WTC11 (cell line): ENCODE results near the gene C6orf47. TPM values are rescaled to one million over a fixed set of nuclear protein-coding genes. Genes with fewer than 3 reads are reported as not detected.

Experiments used
- ATAC-seq: fragments of 200-7000 bp; cut with Tn5 transposase; 2 replicates; pipeline ENCODE4 v1.10.0; 2021; ENCODE audit warnings: mild to moderate bottlenecking, moderate library complexity
- CTCF ChIA-PET: fragments of 300-600 bp; sonication (Branson Sonifier 250); formaldehyde crosslinking; loops from one replicate; lab custom pipeline; 2021; ENCODE audit warnings: antibody characterized with exemption; lab: Charles Lee
- POLR2A ChIA-PET: fragments of 350-600 bp; sonication (Branson Sonifier 250); formaldehyde crosslinking; loops from one replicate; lab custom pipeline; 2021; ENCODE audit warnings: antibody characterized with exemption; lab: Charles Lee
- DNase-seq: peaks from one replicate; pipeline ENCODE4 v3.0.0; 2021; ENCODE audit warnings: low spot score
- H3K27ac Mint-ChIP-seq: 2 replicates; pipeline ENCODE4 v1.8.0; 2021; ENCODE audit warnings: mixed read lengths
- H3K27me3 Mint-ChIP-seq: 2 replicates; pipeline ENCODE4 v1.8.0; 2021; ENCODE audit warnings: low read depth, mild to moderate bottlenecking, moderate library complexity, mixed read lengths
- H3K36me3 Mint-ChIP-seq: 2 replicates; pipeline ENCODE4 v1.8.0; 2021; ENCODE audit warnings: mixed read lengths
- H3K4me1 Mint-ChIP-seq: 2 replicates; pipeline ENCODE4 v1.8.0; 2022; ENCODE audit warnings: mixed read lengths
- H3K4me3 Mint-ChIP-seq: 2 replicates; pipeline ENCODE4 v1.8.0; 2021; ENCODE audit warnings: mild to moderate bottlenecking, moderate library complexity, mixed read lengths
- H3K9me3 Mint-ChIP-seq: 2 replicates; pipeline ENCODE4 v1.8.0; 2021; ENCODE audit warnings: mixed read lengths
- CBFB ChIP-seq: sonication (generic); formaldehyde crosslinking; IDR thresholded peaks from 2 replicates; pipeline ENCODE4 v1.8.1; 2022; ENCODE audit warnings: mild to moderate bottlenecking, low read depth, missing genetic modification reagents
- E2F5 ChIP-seq: sonication (generic); formaldehyde crosslinking; IDR thresholded peaks from 2 replicates; pipeline ENCODE4 v1.8.1; 2022; ENCODE audit warnings: mild to moderate bottlenecking, moderate library complexity, missing genetic modification reagents
- ESRRA ChIP-seq: sonication (generic); formaldehyde crosslinking; IDR thresholded peaks from 2 replicates; pipeline ENCODE4 v1.8.1; 2022; ENCODE audit warnings: mild to moderate bottlenecking, missing genetic modification reagents, borderline replicate concordance
- IRF2 ChIP-seq: sonication (generic); formaldehyde crosslinking; IDR thresholded peaks from 2 replicates; pipeline ENCODE4 v1.8.0; 2022; ENCODE audit warnings: low read depth, missing genetic modification reagents, borderline replicate concordance
- NR2C2 ChIP-seq: sonication (generic); formaldehyde crosslinking; IDR thresholded peaks from 2 replicates; pipeline ENCODE4 v1.8.0; 2022; ENCODE audit warnings: mild to moderate bottlenecking, missing genetic modification reagents
- NR3C1 ChIP-seq: sonication (generic); formaldehyde crosslinking; conservative IDR thresholded peaks from 2 replicates; pipeline ENCODE4 v1.8.1; 2023; ENCODE audit warnings: low read depth, mild to moderate bottlenecking, missing genetic modification reagents
- PRRX2 ChIP-seq: fragments of 250-450 bp; sonication (Bioruptor Pico); IDR thresholded peaks from 2 replicates; pipeline ENCODE4 v1.8.0; 2021; ENCODE audit warnings: mild to moderate bottlenecking
- SP1 ChIP-seq: sonication (generic); formaldehyde crosslinking; conservative IDR thresholded peaks from 2 replicates; pipeline ENCODE4 v1.8.1; 2022; ENCODE audit warnings: missing genetic modification reagents
- ZNF219 ChIP-seq: sonication (generic); formaldehyde crosslinking; IDR thresholded peaks from 2 replicates; pipeline ENCODE4 v1.8.0; 2023; ENCODE audit warnings: missing genetic modification reagents, mild to moderate bottlenecking, borderline replicate concordance
- ZNF232 ChIP-seq: sonication (generic); formaldehyde crosslinking; IDR thresholded peaks from 2 replicates; pipeline ENCODE4 v1.8.0; 2022; ENCODE audit warnings: mild to moderate bottlenecking, missing genetic modification reagents
- ZNF396 ChIP-seq: fragments of 250-450 bp; sonication (Bioruptor Pico); IDR thresholded peaks from 2 replicates; pipeline ENCODE4 v1.8.0; 2021; ENCODE audit warnings: mild to moderate bottlenecking, moderate library complexity, borderline replicate concordance
- ZNF423 ChIP-seq: fragments of 250-450 bp; sonication (Bioruptor Pico); IDR thresholded peaks from 2 replicates; pipeline ENCODE4 v2.1.2; 2022; ENCODE audit warnings: mild to moderate bottlenecking, moderate library complexity
- ZNF671 ChIP-seq: fragments of 250-450 bp; sonication (Bioruptor Pico); IDR thresholded peaks from 2 replicates; pipeline ENCODE4 v1.8.0; 2021; ENCODE audit warnings: mild to moderate bottlenecking
- total RNA-seq: library from RNA; stranded (reverse); gene quantifications from 3 replicates; pipeline ENCODE4 v1.2.3, GENCODE V29; 2021
- TF ChIP-seq, protein P1 (sequence below): fragments of 250-450 bp; sonication (Bioruptor Pico); IDR thresholded peaks from 2 replicates; pipeline ENCODE4 v1.9.0; 2021; ENCODE audit warnings: mild to moderate bottlenecking
- TF ChIP-seq, protein P2 (sequence below): sonication (generic); formaldehyde crosslinking; IDR thresholded peaks from 2 replicates; pipeline ENCODE4 v1.8.0; 2022; ENCODE audit warnings: missing genetic modification reagents
- TF ChIP-seq, protein P3 (sequence below): sonication (generic); formaldehyde crosslinking; IDR thresholded peaks from 2 replicates; pipeline ENCODE4 v1.8.0; 2022; ENCODE audit warnings: mild to moderate bottlenecking, missing genetic modification reagents

C6orf47 gene
- total RNA-seq, 1 experiment from 2014 or later = 16.3 TPM

- Mint-ChIP-seq H3K4me3 (no peak overlapping the region), H3K27me3 (peaks cover 7% of the 10 kb centered on the region; the same call in 1 of the 2 replicates), H3K27ac (no peak overlapping the region), H3K36me3 (no peaks in the 10 kb centered on the region), H3K4me1 (peaks cover 13% of the 10 kb centered on the region), H3K9me3 (no peaks in the 10 kb centered on the region)
- CTCF ChIA-PET = no interaction called here
- no peak for DNase-seq
- POLR2A ChIA-PET = no interaction called here
- no peak for ATAC-seq
- TF ChIP-seq, protein P1, sequence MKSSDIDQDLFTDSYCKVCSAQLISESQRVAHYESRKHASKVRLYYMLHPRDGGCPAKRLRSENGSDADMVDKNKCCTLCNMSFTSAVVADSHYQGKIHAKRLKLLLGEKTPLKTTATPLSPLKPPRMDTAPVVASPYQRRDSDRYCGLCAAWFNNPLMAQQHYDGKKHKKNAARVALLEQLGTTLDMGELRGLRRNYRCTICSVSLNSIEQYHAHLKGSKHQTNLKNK = no peak
- TF ChIP-seq ZNF423 (CRISPR knock-in tag) (no peak), CBFB (CRISPR knock-in tag) (no peak), PRRX2 (CRISPR knock-in tag) (no peak), ESRRA (CRISPR knock-in tag) (no peak), SP1 (no peak), ZNF671 (CRISPR knock-in tag) (no peak), E2F5 (CRISPR knock-in tag) (no peak), ZNF232 (CRISPR knock-in tag) (no peak)
- TF ChIP-seq, protein P2, sequence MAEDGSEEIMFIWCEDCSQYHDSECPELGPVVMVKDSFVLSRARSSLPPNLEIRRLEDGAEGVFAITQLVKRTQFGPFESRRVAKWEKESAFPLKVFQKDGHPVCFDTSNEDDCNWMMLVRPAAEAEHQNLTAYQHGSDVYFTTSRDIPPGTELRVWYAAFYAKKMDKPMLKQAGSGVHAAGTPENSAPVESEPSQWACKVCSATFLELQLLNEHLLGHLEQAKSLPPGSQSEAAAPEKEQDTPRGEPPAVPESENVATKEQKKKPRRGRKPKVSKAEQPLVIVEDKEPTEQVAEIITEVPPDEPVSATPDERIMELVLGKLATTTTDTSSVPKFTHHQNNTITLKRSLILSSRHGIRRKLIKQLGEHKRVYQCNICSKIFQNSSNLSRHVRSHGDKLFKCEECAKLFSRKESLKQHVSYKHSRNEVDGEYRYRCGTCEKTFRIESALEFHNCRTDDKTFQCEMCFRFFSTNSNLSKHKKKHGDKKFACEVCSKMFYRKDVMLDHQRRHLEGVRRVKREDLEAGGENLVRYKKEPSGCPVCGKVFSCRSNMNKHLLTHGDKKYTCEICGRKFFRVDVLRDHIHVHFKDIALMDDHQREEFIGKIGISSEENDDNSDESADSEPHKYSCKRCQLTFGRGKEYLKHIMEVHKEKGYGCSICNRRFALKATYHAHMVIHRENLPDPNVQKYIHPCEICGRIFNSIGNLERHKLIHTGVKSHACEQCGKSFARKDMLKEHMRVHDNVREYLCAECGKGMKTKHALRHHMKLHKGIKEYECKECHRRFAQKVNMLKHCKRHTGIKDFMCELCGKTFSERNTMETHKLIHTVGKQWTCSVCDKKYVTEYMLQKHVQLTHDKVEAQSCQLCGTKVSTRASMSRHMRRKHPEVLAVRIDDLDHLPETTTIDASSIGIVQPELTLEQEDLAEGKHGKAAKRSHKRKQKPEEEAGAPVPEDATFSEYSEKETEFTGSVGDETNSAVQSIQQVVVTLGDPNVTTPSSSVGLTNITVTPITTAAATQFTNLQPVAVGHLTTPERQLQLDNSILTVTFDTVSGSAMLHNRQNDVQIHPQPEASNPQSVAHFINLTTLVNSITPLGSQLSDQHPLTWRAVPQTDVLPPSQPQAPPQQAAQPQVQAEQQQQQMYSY (CRISPR knock-in tag) = no peak
- TF ChIP-seq, protein P3, sequence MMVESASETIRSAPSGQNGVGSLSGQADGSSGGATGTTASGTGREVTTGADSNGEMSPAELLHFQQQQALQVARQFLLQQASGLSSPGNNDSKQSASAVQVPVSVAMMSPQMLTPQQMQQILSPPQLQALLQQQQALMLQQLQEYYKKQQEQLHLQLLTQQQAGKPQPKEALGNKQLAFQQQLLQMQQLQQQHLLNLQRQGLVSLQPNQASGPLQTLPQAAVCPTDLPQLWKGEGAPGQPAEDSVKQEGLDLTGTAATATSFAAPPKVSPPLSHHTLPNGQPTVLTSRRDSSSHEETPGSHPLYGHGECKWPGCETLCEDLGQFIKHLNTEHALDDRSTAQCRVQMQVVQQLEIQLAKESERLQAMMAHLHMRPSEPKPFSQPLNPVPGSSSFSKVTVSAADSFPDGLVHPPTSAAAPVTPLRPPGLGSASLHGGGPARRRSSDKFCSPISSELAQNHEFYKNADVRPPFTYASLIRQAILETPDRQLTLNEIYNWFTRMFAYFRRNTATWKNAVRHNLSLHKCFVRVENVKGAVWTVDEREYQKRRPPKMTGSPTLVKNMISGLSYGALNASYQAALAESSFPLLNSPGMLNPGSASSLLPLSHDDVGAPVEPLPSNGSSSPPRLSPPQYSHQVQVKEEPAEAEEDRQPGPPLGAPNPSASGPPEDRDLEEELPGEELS (CRISPR knock-in tag) = no peak
Observed at GRCh38 chr6:31707701-31708100, 47.1 kb upstream of the C6orf47 start.

DNA sequence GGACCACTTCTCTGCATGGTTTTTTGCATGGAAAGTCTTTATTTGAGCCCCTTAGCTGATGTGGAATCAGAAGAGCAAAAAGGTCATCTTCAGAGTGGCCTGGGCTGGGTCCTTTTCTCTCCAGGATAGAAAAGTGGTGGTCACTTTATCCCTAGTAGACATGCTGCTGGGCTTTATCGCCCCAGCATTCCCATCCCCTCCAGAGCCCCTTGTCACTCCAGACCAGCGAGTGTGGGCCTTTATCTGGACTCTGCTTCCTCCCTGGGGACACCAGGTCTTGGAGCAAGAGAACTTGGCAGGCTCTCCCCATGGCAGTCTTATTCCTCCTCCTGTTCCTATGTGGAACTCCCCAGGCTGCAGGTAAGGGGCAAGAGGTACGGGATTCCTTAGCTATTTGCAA is 46.0 kb upstream of the C6orf47 start, which contains the start of gene LY6G6F:
LY6G6F (plus strand) TSS at position 268 of the 400 bp plus-strand sequence; CDS start at position 309, 41 bp downstream.
- ATAC-seq = no peak
- H3K27ac Mint-ChIP-seq = no peak within 1 kb of the TSS
- CTCF ChIA-PET = interaction anchor here (0.5 to 1.4 kb wide), 5 partner anchors 32 to 1594 kb away, joined by 3 to 4 read pairs (median 3); no protein-coding TSS in a partner anchor
- TF ChIP-seq ZNF396 (CRISPR knock-in tag) (no peak), E2F5 (CRISPR knock-in tag) (no peak), ZNF219 (CRISPR knock-in tag) (no peak), NR3C1 (CRISPR knock-in tag) (no peak), IRF2 (CRISPR knock-in tag) (no peak), NR2C2 (CRISPR knock-in tag) (no peak)
- TF ChIP-seq, all 79 proteins: peak for 0
- POLR2A ChIA-PET = interaction anchor here (0.6 kb wide), 1 partner anchor 8 kb away, joined by 3 read pairs; no protein-coding TSS in a partner anchor
- no peaks in the 10 kb centered on the region for H3K9me3 Mint-ChIP-seq
- H3K4me1 Mint-ChIP-seq = peaks cover 17% of the 10 kb centered on the region
- H3K27me3 Mint-ChIP-seq = peaks cover 7% of the 10 kb centered on the region; the same call in 1 of the 2 replicates
- H3K36me3 Mint-ChIP-seq = no peaks in the 10 kb centered on the region
- DNase-seq = no peak
- no peak within 1 kb of the TSS for H3K4me3 Mint-ChIP-seq
